ENCODE data around the gene FGF3. TPM values are rescaled to one million over a fixed set of nuclear protein-coding genes. Genes with fewer than 3 reads are reported as not detected.

The FGF3 gene
- polyA plus RNA-seq, 1 donor (not counting 4 experiments of a cell fraction or from before 2014, with no cell fraction given), result not detected

- H3K79me2 ChIP-seq (ENCODE audit: control insufficient read depth, insufficient read depth, low read length), result no peaks in the 10 kb centered on the region
- no peaks in the 10 kb centered on the region for H3K9me1 ChIP-seq (ENCODE audit: control insufficient read depth, extremely low read depth, insufficient read depth, low read length)
- no peaks in the 10 kb centered on the region for H3K9me3 ChIP-seq (ENCODE audit: control insufficient read depth, low read depth, low read length)
- dilution Hi-C loops (cut with MboI; ENCODE audit: extremely low pct_ligation_motif_present, low sequenced_read_pairs), result no loop called here
- no peak overlapping the region for H3K4me3 ChIP-seq (ENCODE audit: control insufficient read depth in 2 of 3, extremely low read depth in 1 of 3, insufficient read depth in 2 of 3, low read depth in 1 of 3, low read length in 3 of 3)
- FAIRE-seq (no peak), DNase-seq (ENCODE audit: low read depth, low spot score) (no peak)
- H3K27me3 ChIP-seq (ENCODE audit: control insufficient read depth, extremely low read depth, insufficient read depth, low read length), result peaks cover 82% of the 10 kb centered on the region
- no peak for TF ChIP-seq CTCF (optimal IDR thresholded peaks at IDR 0.05 in 1 of 3, IDR thresholded peaks at IDR 0.05 in 1 of 3, conservative IDR thresholded peaks at IDR 0.05 in 1 of 3; ENCODE audit: extremely low read depth in 1 of 3, insufficient read depth in 2 of 3, low read length in 3 of 3)
- TF ChIP-seq EZH2 (IDR thresholded peaks at IDR 0.05; ENCODE audit: low read length), result no peak
- no peak overlapping the region for H2AFZ ChIP-seq (ENCODE audit: control insufficient read depth, low read length)
- H3K4me2 ChIP-seq (ENCODE audit: control insufficient read depth, extremely low read depth, insufficient read depth, low read depth, low read length), result no peak overlapping the region
- H3K4me1 ChIP-seq (ENCODE audit: control insufficient read depth, extremely low read depth, insufficient read depth, low read length), result no peaks in the 10 kb centered on the region
- no peaks in the 10 kb centered on the region for H3K36me3 ChIP-seq (ENCODE audit: control insufficient read depth in 2 of 2, extremely low read depth in 1 of 2, insufficient read depth in 2 of 2, low read length in 2 of 2)
- no peak overlapping the region for H3K9ac ChIP-seq (ENCODE audit: control insufficient read depth, extremely low read depth, insufficient read depth, low read length)
- no peaks in the 10 kb centered on the region for H4K20me1 ChIP-seq (ENCODE audit: control insufficient read depth, extremely low read depth, insufficient read depth, low read length)
- H3K27ac ChIP-seq (ENCODE audit: control insufficient read depth, insufficient read depth, low read length), result no peak overlapping the region
Observed at GRCh38 chr11:69820441-69820840, 1.2 kb upstream of the FGF3 start.

GRCh38 chr11:69819541-69820070 lies 390 bp upstream of the FGF3 start:
- Histone ChIP-seq H3K4me3 (ENCODE audit: control insufficient read depth in 2 of 3, extremely low read depth in 1 of 3, insufficient read depth in 2 of 3, low read depth in 1 of 3, low read length in 3 of 3) (no peak overlapping the region), H3K79me2 (ENCODE audit: control insufficient read depth, insufficient read depth, low read length) (no peaks in the 10 kb centered on the region), H3K27me3 (ENCODE audit: control insufficient read depth, extremely low read depth, insufficient read depth, low read length) (peaks cover 80% of the 10 kb centered on the region), H3K27ac (ENCODE audit: control insufficient read depth, insufficient read depth, low read length) (no peak overlapping the region), H3K9me1 (ENCODE audit: control insufficient read depth, extremely low read depth, insufficient read depth, low read length) (no peaks in the 10 kb centered on the region), H3K4me2 (ENCODE audit: control insufficient read depth, extremely low read depth, insufficient read depth, low read depth, low read length) (no peak overlapping the region), H4K20me1 (ENCODE audit: control insufficient read depth, extremely low read depth, insufficient read depth, low read length) (no peaks in the 10 kb centered on the region), H3K9me3 (ENCODE audit: control insufficient read depth, low read depth, low read length) (no peaks in the 10 kb centered on the region), H2AFZ (ENCODE audit: control insufficient read depth, low read length) (no peak overlapping the region), H3K36me3 (ENCODE audit: control insufficient read depth in 2 of 2, extremely low read depth in 1 of 2, insufficient read depth in 2 of 2, low read length in 2 of 2) (no peaks in the 10 kb centered on the region), H3K4me1 (ENCODE audit: control insufficient read depth, extremely low read depth, insufficient read depth, low read length) (no peaks in the 10 kb centered on the region), H3K9ac (ENCODE audit: control insufficient read depth, extremely low read depth, insufficient read depth, low read length) (no peak overlapping the region)
- TF ChIP-seq EZH2 (IDR thresholded peaks at IDR 0.05; ENCODE audit: low read length), result peak; percentile 91
- no peak for TF ChIP-seq CTCF (optimal IDR thresholded peaks at IDR 0.05 in 1 of 3, IDR thresholded peaks at IDR 0.05 in 1 of 3, conservative IDR thresholded peaks at IDR 0.05 in 1 of 3; ENCODE audit: extremely low read depth in 1 of 3, insufficient read depth in 2 of 3, low read length in 3 of 3)
- DNase-seq (ENCODE audit: low read depth, low spot score), result no peak
- dilution Hi-C loops (cut with MboI; ENCODE audit: extremely low pct_ligation_motif_present, low sequenced_read_pairs), result no loop called here
- FAIRE-seq, result no peak
